Measurements from ENCODE around the gene ARHGEF7.

GRCh38 chr13:111065698-111066097 lies 49.4 kb upstream of the ARHGEF7 start:
- TF ChIP-seq, protein P1, sequence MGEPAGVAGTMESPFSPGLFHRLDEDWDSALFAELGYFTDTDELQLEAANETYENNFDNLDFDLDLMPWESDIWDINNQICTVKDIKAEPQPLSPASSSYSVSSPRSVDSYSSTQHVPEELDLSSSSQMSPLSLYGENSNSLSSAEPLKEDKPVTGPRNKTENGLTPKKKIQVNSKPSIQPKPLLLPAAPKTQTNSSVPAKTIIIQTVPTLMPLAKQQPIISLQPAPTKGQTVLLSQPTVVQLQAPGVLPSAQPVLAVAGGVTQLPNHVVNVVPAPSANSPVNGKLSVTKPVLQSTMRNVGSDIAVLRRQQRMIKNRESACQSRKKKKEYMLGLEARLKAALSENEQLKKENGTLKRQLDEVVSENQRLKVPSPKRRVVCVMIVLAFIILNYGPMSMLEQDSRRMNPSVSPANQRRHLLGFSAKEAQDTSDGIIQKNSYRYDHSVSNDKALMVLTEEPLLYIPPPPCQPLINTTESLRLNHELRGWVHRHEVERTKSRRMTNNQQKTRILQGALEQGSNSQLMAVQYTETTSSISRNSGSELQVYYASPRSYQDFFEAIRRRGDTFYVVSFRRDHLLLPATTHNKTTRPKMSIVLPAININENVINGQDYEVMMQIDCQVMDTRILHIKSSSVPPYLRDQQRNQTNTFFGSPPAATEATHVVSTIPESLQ (CRISPR knock-in tag; IDR thresholded peaks at IDR 0.05): no peak
- TF ChIP-seq IRF2 (CRISPR knock-in tag; IDR thresholded peaks at IDR 0.05; ENCODE audit: borderline replicate concordance, low read depth) (no peak), ATF2 (CRISPR knock-in tag; IDR thresholded peaks at IDR 0.05; ENCODE audit: borderline replicate concordance, low read depth) (no peak), CREM (CRISPR knock-in tag; IDR thresholded peaks at IDR 0.05) (no peak), ESRRA (CRISPR knock-in tag; IDR thresholded peaks at IDR 0.05; ENCODE audit: borderline replicate concordance) (no peak), USF2 (CRISPR knock-in tag; IDR thresholded peaks at IDR 0.05) (no peak), CREB1 (CRISPR knock-in tag; IDR thresholded peaks at IDR 0.05) (no peak)
- TF ChIP-seq, protein P2, sequence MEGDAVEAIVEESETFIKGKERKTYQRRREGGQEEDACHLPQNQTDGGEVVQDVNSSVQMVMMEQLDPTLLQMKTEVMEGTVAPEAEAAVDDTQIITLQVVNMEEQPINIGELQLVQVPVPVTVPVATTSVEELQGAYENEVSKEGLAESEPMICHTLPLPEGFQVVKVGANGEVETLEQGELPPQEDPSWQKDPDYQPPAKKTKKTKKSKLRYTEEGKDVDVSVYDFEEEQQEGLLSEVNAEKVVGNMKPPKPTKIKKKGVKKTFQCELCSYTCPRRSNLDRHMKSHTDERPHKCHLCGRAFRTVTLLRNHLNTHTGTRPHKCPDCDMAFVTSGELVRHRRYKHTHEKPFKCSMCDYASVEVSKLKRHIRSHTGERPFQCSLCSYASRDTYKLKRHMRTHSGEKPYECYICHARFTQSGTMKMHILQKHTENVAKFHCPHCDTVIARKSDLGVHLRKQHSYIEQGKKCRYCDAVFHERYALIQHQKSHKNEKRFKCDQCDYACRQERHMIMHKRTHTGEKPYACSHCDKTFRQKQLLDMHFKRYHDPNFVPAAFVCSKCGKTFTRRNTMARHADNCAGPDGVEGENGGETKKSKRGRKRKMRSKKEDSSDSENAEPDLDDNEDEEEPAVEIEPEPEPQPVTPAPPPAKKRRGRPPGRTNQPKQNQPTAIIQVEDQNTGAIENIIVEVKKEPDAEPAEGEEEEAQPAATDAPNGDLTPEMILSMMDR (IDR thresholded peaks at IDR 0.05): no peak
- TF ChIP-seq, protein P3, sequence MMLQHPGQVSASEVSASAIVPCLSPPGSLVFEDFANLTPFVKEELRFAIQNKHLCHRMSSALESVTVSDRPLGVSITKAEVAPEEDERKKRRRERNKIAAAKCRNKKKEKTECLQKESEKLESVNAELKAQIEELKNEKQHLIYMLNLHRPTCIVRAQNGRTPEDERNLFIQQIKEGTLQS (CRISPR knock-in tag; conservative IDR thresholded peaks at IDR 0.05): no peak
